Spleen (tissue), 13 donors: Measurements from ENCODE around the gene ACAD9. TPM values are rescaled to one million over a fixed set of nuclear protein-coding genes. Genes with fewer than 3 reads are reported as not detected.
A peak's percentile ranks its signal among the peaks of the same experiment; 100 is the strongest.
"Not testable (repeated sequence)": the region's sequence is repeated elsewhere in the genome, so short reads cannot be mapped to it uniquely, and the experiment has no call there.

Source experiments
- DNase-seq: peaks from one replicate; pipeline ENCODE4 v3.0.0-alpha.2; 2020
- H3K27ac ChIP-seq, 8 donors: fragments of 200-600 bp; sonication (generic) in 7 of 8; 1 replicate in 4 of 8; 2 replicates in 4 of 8; pipeline versions ENCODE4 v1.5.0 to v1.8.0; 2016 to 2021; ENCODE audit warnings: inconsistent platforms in 4 of 8, mild to moderate bottlenecking in 4 of 8, moderate library complexity in 1 of 8
- H3K27me3 ChIP-seq, 7 donors: fragments of 200-600 bp; sonication (generic) in 6 of 7; replicated peaks in 1 of 7; 1 replicate in 4 of 7; 2 replicates in 3 of 7; pipeline versions ENCODE4 v1.5.0 to v1.8.0; 2016 to 2021; ENCODE audit warnings: inconsistent platforms in 3 of 7, mild to moderate bottlenecking in 1 of 7
- H3K36me3 ChIP-seq, 6 donors: fragments of 200-600 bp; sonication (generic) in 5 of 6; 1 replicate in 4 of 6; 2 replicates in 2 of 6; pipeline versions ENCODE4 v1.5.0 to v1.8.0; 2016 to 2021; ENCODE audit warnings: inconsistent platforms in 2 of 6
- H3K4me1 ChIP-seq, 6 donors: fragments of 200-600 bp; sonication (generic) in 5 of 6; 1 replicate in 3 of 6; 2 replicates in 3 of 6; pipeline versions ENCODE4 v1.5.0 to v1.8.0; 2016 to 2021; ENCODE audit warnings: inconsistent platforms in 3 of 6
- H3K4me3 ChIP-seq, 8 donors: fragments of 200-600 bp; sonication (generic) in 7 of 8; 1 replicate in 4 of 8; 2 replicates in 4 of 8; pipeline versions ENCODE4 v1.5.0 to v1.8.0; 2016 to 2021; ENCODE audit warnings: inconsistent platforms in 4 of 8, mild to moderate bottlenecking in 4 of 8, moderate library complexity in 2 of 8
- H3K9me3 ChIP-seq, 8 donors: fragments of 200-600 bp; sonication (generic) in 7 of 8; 1 replicate in 4 of 8; 2 replicates in 4 of 8; pipeline versions ENCODE4 v1.5.0 to v1.8.0; 2016 to 2021; ENCODE audit warnings: inconsistent platforms in 4 of 8
- CTCF ChIP-seq, 11 experiments: fragments of 200-600 bp in 7 of 11; fragments of 450-650 bp in 4 of 11; sonication (generic) in 4 of 11; IDR thresholded peaks in 8 of 11; conservative IDR thresholded peaks in 3 of 11; 1 replicate in 7 of 11; 2 replicates in 4 of 11; pipeline versions ENCODE4 v1.4.0 to v1.8.0; 2016 to 2021; ENCODE audit warnings: antibody characterized with exemption in 11 of 11, inconsistent platforms in 4 of 11, mild to moderate bottlenecking in 1 of 11
- POLR2A ChIP-seq, 3 donors: fragments of 450-650 bp; IDR thresholded peaks; one replicate each; pipeline ENCODE4 v1.5.1; 2017; ENCODE audit warnings: antibody characterized with exemption in 3 of 3, mild to moderate bottlenecking in 1 of 3
- POLR2AphosphoS5 ChIP-seq, 3 donors: sonication (generic); formaldehyde crosslinking; IDR thresholded peaks; one replicate each; pipeline ENCODE4 v1.5.1; 2017; ENCODE audit warnings: antibody characterized with exemption in 3 of 3
- WGBS, 5 donors: extraction: QIAGEN DNeasy Blood & Tissue Kit in 3 of 5; methylation state at CpG; one replicate each; pipeline versions ENCODE4 v1.1.5 to v1.1.7; 2013 to 2018; 5-methylcytosine and 5-hydroxymethylcytosine counted together
- intact Hi-C: fragments of 100-400 bp; cut with DNase I; formaldehyde crosslinking; loops from one replicate; pipeline ENCODE4 v1.15.0; 2023; ENCODE audit warnings: low total_unique reads
- long read RNA-seq, 2 donors: transcript quantifications; one replicate each; lab custom pipeline, GENCODE V29; 2026
- polyA plus RNA-seq, 3 donors: library from polyadenylated mRNA; stranded (reverse); fragments of 200-250 nt; gene quantifications; one replicate each; pipeline ENCODE4 v1.2.1, GENCODE V29; 2013
- total RNA-seq, 7 donors: library from RNA; depleted of rRNA in 3 of 7; stranded (reverse); fragments of >200 nt in 3 of 7; fragmentation: NEBNext Ultra II Directional in 4 of 7; extraction: Animal tissue kit (Norgen Biotek cat#: 25700) in 4 of 7; gene quantifications; one replicate each; pipeline versions ENCODE4 v1.1.0 to v1.2.1, GENCODE V29; 2016 to 2021
- donor health status: healthy with polysubstance abuse.
- donor health status: DM: no; HTN: no; CAD: no; lungs with moderate emphysema.
- donor health status: DM: no; HTN: no; CAD: no.
- donor health status: Bipolar disorder and iron deficiency.
- donor health status: healthy.
- donor health status: DM: no; HTN: no; CAD: no.
- donor health status: DM: yes; HTN: yes; CAD: no.

The ACAD9 gene
- total RNA-seq (10 to 100 TPM; 39.6 to 52.8 (median 49.2) TPM), polyA plus RNA-seq (10 to 100 TPM; 18.8 to 31.9 (median 25.0) TPM)
- long read RNA-seq, donor 1, partial matches to known transcripts: 0 of 3 reads
- long read RNA-seq, donor 1, other reads (novel, unspliced or antisense): 0 of 3 reads
- long read RNA-seq, donor 2, transcript ACAD9-201 (18 exons, 2,454 nt): major isoform, 6 of 6 reads
- long read RNA-seq, donor 2, partial matches to known transcripts: 0 of 6 reads
- long read RNA-seq, donor 2, other reads (novel, unspliced or antisense): 0 of 6 reads

GRCh38 chr3:128879125-128879969, at the start of gene ACAD9:
Gene ACAD9 (plus strand): TSS chr3:128879620. CDS start chr3:128879692, 72 bp downstream.
- DNase-seq: peak; percentile 98
- Histone ChIP-seq H3K36me3 (peaks cover 0 to 35% (median 2%) of the 10 kb centered on the region in 6 donors), H3K27me3 (no peaks in the 10 kb centered on the region), H3K27ac (peak within 1 kb of the TSS; percentile 78 to 97 (median 94)), H3K9me3 (no peaks in the 10 kb centered on the region), H3K4me3 (peak within 1 kb of the TSS; percentile 67 to 96 (median 74)), H3K4me1 (peaks cover 25 to 86% (median 59%) of the 10 kb centered on the region in 6 donors)
- TF ChIP-seq POLR2AphosphoS5 (IDR thresholded peaks at IDR 0.05): peak; percentile 99
- TF ChIP-seq CTCF (IDR thresholded peaks at IDR 0.05 in 8 of 11, conservative IDR thresholded peaks at IDR 0.05 in 3 of 11): peak in 3 of 11 experiments; percentile 20 to 30 (median 22)
- peak; percentile 72 to 91 (median 86) for TF ChIP-seq POLR2A (IDR thresholded peaks at IDR 0.05)
- WGBS, 5 donors: 0 to 1% (median 0%) methylated on average over 27 to 65 of the region's 65 CpGs
- intact Hi-C loops: no loop called here

- H3K36me3 ChIP-seq, H3K27ac ChIP-seq, H3K9me3 ChIP-seq, H3K4me3 ChIP-seq, intact Hi-C loops, H3K4me1 ChIP-seq, DNase-seq, H3K27me3 ChIP-seq: not testable (repeated sequence)
- WGBS, 5 donors: 79 to 92% (median 83%) methylated on average over 7 of the region's 7 CpGs
Measured at GRCh38 chr3:128829925-128830625, 49.3 kb upstream of the ACAD9 start.

GRCh38 chr3:128830762-128831161, 48.7 kb upstream of the ACAD9 start:
- H3K27me3 ChIP-seq, H3K27ac ChIP-seq, H3K9me3 ChIP-seq, H3K4me1 ChIP-seq, intact Hi-C loops, H3K4me3 ChIP-seq, H3K36me3 ChIP-seq, DNase-seq: not testable (repeated sequence)
- WGBS, 5 donors: 84 to 92% (median 87%) methylated on average over 5 of the region's 5 CpGs

DNA sequence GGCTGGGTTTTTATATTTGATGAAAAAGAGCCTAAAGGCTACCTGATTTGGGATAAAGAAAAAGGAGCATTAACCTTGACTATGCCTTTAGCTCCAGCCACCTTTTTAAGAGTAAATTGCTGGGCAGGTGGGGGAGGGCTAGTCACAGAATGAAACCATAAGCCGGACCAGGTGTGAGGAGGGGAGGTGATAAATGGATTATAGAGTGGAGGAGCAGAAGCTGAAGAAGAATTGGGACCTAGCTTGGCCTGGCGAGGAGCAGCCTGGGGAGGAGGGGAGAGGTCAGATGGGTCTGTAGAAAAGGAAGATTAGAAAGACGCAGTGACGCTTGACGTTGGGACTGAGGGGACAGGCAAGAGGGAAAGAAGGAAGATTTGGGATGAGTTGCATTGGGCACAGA, 46.4 kb upstream of the ACAD9 start:
- H3K27me3 ChIP-seq, H3K4me3 ChIP-seq, H3K27ac ChIP-seq, H3K36me3 ChIP-seq, H3K9me3 ChIP-seq, intact Hi-C loops, H3K4me1 ChIP-seq, DNase-seq: not testable (repeated sequence)
- WGBS, 5 donors: 85 to 95% (median 85%) methylated on average over 5 of the region's 5 CpGs

GRCh38 chr3:128835096-128835495, 44.3 kb upstream of the ACAD9 start:
- WGBS, 5 donors: 73 to 95% (median 87%) methylated on average over 4 of the region's 4 CpGs
- Histone ChIP-seq H3K4me1 (no peaks in the 10 kb centered on the region), H3K9me3 (no peaks in the 10 kb centered on the region), H3K27me3 (no peaks in the 10 kb centered on the region), H3K4me3 (no peak overlapping the region), H3K36me3 (no peaks in the 10 kb centered on the region), H3K27ac (no peak overlapping the region)
- no peak for DNase-seq
- intact Hi-C loops: no loop called here
- TF ChIP-seq CTCF (IDR thresholded peaks at IDR 0.05 in 8 of 11, conservative IDR thresholded peaks at IDR 0.05 in 3 of 11) (no peak), POLR2AphosphoS5 (IDR thresholded peaks at IDR 0.05) (no peak), POLR2A (IDR thresholded peaks at IDR 0.05) (no peak)
